ENCODE results near the gene PAX5.

Gene PAX5

DNA sequence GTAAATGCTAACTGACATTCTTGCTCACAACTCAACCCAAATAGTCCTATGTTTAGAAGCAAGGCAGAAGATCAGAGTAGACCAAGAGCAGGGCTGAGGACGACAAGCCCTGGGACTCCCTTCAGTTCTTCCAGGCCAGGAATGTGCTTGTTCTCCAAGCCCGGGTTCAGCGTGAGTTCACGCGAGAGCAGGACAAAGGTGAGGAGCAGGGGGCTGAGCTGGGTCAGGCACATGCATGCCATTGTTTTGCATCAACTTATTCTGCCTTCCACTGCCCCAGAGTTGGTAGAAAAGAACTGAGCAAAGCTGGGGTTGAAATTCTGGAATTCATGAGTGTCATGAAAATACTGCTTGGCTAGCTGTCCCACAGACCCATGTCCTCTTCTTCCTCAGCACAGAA, 206.5 kb downstream of the PAX5 start:
- DNase-seq = no peak

DNA sequence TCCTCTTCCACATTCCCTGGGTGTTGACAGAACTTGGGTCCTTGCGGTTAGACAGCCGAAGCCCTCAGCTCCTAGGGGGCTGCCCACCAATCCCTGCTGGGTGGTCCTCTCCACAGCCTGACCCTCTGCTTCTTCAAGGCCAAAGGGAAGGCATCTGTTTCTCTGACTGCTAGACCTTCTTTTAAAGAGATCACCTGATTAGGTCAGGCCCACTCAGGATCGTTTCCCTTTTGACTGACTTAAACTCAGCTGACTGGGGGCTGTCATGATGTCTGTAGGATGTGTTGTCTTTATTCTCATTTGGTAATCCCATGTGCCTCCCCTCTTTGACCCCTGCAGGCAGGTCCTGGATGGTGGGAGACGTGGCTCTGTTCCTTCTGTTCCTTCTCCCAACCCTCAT, 207.5 kb downstream of the PAX5 start:
- DNase-seq = no peak

DNA sequence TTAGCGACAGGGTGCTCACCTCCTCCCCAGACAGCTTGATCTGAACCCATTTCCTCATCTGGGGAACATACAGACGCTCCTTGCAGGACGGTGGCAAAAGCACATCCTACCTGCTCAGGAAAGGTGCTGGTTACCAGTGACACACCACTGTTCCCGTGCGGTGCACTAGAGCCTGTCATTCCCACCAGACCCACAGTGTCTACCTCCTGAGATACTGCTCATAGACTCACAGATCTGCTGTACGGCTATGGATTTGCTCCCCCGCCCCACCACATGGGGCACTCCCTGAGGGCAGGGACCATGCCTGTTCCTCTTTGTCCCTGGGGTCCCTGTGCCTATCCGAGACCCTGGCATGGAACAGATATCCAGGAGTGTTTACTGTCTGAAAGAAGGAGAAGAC, 208.9 kb downstream of the PAX5 start:
- DNase-seq = no peak

DNA sequence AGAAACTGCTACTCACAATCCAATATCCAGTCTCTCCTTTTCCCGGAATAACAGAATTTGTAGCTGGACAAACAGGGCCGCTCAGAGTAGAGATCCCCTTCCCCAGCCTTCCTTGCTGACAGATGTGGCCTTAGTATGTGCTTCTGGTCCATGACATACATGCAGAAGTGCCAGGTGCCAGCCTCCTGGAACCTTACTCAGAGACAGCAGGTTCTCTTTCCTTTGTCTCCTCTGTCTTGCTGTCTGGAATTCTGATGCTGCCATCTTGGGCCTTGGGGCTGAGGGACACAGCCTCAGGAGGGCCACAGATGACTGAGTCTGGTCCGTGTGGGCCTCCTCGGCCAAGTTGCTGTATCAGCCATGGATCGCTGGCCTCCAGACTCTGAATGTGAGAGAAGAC, 210.1 kb downstream of the PAX5 start:
- no peak for DNase-seq

DNA sequence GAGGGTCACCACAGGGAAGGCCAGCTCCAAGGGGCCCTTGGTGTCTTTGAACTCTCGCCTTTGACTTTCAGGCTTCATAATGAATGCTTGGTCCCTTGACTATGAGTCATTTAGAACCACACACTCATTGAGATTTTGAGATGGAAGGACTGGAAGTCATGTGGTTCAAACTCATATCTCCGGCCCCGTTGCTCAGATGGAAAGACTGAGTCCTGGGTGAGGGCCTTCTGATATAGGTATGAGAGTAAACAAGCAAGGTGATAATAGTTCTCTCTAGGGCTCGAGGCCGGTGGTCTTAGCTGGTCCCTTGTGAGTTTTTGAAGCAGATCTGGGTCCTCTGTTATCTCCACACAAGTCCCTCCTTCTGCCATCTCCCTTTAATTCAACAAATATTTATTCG, 210.6 kb downstream of the PAX5 start:
- DNase-seq = no peak

DNA sequence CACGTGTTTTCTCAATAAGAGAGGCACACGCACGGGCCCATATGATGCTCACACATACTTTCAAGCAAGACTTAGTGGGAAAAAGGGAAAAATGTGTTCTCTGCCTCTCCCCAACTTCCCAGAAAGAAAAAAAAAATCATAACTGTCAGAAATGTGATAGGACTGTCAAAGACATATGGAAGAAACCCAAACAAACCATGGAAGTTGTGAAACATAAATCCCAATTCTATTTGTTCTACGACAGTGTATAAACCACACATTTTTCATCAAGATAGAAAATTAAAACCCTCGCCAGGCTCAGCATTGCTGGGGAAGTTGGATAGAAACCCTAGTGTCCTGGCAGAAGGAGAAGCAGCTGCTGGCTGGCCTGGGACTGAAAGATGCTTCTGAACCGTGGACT, 211.9 kb downstream of the PAX5 start:
- no peak for DNase-seq

DNA sequence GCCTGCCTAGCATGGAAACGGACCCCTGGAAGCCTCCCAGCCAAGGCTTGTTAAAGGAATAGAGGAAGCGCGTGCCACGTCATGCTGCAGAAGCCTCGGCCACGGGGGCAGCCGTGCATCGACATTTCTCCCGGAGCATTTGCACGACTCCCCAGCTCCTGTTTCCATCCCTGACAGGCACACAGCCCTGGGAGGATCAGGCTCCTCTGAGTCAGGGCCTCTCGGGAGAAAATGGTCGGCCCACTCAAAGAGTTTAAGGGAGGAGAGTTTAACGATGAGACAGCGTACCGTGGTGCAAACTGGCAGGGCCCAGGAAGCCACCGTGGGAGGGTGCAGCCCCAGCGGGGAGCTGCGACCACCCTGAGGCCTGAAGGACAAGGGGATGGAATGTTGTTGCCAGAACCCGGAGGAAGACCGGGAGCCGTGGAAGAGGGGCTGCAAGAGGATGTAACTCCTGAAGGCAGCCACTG, 213.6 kb downstream of the PAX5 start:
- no peak for DNase-seq

DNA sequence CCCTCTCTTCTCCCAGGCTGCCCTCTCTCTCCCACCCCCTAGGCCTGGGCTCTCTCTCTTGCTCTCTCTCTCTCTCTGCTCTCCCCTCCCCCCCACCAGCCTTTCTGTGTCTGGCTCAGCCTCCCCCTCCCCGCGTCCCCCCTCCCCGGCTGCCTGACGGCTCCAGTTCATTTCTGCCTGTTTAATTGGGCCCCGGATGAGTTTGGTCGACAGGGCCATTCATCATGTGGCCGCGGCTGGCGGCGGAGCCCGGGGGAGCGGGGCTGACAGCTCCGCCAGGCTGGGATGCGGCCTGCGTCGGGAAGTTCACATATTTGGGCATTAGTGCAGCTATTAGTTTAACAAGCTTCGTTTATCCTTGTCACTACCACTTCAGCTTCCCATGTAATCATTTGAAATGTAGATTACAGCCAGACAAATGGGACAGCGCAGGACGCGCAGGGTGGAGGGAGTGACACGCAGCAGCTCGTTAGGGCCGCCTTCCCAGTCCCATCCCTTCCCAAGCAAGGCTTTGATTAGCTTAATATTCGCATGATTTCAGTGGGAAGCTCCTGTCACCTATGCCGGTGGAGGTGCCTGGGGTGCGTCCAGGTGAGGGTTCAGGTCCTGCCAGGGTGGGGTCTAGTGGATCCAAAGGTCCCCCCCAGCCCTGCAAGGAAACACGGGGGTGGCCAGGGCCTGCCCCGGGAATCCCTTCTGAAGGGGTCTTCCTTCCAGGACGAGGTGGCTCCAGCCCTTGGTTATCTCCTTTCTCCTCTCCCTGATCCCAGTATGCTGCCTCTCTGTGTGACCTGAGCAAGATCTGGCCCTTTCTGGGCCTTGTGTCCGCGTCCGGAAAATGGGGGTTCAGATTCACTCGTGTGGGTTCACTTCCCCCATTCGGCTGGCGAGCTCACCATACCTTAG, 214.8 kb downstream of the PAX5 start:
- DNase-seq = no peak

DNA sequence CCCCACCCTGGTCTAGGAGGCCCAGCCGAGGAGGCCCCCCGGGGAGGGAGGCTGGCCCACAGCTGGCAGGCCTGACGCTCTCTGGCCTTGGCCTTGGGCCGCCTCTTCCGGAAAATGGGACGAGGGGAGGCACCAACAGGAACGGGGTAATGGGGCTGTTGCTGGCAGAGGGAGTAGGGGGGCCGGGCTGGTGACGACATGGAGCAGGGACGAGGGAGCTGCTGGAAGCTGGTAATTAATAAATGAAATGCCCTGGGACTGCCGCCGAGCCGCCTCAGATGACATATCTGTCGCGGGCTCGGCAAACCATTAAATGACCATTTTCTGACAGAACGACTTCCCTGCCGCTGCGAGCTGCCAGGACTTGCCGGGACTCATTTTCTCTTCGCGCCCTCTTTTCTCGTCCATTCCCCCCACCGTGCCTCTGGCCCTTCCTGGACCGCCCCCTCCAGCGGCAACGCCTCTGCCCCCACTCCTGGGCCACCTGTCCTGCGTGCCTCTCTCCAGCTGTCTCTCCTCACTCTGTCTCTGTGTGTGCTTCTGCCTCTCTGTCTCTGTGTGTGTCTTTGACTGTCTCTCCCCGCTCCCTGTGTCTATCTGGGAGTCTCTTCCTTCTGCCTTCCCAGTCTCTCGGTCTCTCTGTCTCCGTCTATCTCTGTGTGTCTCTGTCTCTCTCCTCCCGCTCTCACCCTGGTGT, 215.7 kb downstream of the PAX5 start:
- no peak for DNase-seq

DNA sequence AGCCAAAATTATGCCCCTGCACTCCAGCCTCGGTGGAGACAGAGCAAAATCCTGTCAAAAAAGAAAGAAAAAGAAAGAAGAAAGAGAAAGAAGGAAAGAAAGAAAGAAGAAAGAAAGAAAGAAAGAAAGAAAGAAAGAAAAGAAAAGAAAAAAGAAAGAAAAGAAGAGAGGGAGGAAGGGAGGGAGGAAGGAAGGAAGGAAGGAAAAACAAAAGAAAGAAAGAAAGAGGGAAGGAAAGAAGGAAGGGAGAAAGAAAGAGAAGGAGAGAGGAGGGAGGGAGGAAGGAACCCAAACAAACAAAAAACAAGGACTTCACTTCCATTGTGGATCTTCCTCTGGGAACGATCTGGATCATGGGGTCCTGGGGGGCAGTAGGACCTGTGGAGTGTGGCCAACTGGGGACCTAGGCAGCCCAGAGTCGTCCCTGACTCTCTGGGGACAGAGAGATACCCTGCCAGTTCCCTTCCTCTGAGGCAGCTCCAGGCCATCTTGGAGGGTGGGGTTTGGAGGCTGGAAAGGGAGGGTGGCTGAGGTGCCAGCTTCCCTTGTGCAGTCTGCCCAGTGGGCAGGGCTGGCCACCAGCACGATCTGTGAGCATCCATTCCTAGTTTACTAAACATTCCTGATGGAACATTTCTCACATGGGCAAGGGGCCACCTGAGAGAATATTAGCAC, 216.8 kb downstream of the PAX5 start:
- no peak for DNase-seq

DNA sequence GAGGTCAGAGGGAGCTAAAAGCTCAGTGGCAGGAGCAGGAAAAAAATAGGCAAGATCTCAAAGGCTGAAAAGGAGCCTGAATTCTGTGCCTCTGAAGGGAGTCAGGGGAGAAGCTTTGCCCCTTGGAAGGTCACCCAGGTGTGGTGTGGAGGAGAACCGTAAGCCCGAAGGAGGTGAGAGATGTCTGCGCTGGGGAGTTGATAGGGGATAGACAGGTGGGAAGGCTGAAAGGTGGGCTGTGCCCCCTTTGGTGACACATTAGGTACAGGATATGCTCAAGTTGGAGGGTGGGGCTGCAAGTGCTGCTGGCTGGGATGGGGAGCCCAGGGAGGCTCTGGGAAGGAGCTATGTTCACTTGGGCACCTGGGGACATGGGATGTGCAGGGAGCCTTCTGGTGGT, 217.7 kb downstream of the PAX5 start:
- DNase-seq = no peak

DNA sequence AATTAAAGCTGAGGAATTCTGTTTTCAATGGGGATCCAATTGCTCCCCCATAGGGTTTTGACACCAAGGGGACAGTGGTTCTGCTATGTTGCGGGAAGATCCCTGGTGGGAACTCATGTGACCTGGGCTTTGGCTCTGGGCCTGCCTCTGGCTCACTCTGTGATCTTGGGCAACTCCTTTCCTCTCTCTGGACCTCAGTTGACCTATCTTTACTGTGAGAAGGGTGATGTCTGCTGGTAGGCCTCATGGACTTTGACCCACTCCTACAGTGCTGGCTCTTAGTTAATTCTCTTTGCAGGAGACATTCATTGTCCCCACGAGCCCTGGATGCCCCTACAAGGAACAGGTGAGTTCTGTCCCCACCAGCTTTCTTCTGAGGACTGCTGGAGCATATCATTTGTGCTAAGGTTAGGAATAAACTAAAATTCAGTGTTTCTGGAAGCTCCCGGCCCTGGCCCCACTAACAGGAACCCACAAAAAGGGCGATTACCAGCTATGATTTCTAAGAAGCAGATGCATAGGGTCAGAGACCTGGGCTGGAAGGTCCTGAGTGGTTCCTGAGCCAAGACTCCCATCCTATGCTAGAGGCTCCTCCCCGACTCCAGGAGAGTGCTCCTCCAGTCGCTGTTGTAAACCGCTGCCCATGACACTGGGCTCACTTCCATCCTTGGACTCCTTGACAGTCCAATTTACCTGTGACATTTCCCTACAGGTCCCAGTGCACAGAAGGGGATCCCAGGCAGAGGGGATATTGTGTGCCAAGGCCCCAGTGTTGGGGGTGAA, 218.3 kb downstream of the PAX5 start:
- DNase-seq = no peak

DNA sequence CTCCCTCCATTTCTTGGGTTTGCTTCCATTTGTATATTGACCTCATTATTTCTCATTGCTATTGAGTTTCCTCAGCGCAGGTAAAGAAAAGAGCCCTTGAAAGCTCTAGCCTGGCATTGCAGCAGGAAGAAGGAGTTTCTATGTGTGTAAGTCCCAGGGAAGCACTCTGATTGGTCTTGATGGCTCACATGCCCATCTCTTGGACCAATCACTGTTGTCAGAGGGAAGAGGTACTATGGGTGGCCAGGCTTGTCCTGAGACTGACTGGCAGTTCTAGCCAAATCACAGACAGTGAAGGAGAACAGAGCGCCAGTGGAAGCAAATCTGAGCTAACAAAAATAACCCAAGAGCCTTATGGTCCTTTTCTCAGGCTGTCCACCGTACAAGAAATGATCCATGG, 219.0 kb downstream of the PAX5 start:
- DNase-seq = no peak

DNA sequence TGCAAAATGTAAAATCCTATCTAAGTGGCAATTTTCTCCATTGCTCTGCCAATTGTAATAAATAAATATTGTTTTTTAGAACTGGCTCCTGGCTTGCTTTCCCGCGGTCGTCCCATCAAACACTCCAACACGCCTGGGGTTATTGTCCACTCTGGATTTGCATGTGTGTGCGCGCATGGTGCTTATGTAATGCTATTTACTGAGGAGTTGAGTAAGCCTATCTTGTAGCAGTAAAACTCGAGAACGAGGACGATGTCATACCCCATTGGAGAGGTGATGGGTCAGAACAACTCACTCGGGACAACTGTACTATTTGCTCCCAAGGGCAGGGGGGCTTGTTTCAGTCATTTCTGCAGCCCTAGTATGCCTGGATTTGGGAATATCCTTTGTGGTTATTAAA, 220.9 kb downstream of the PAX5 start:
- no peak for DNase-seq

DNA sequence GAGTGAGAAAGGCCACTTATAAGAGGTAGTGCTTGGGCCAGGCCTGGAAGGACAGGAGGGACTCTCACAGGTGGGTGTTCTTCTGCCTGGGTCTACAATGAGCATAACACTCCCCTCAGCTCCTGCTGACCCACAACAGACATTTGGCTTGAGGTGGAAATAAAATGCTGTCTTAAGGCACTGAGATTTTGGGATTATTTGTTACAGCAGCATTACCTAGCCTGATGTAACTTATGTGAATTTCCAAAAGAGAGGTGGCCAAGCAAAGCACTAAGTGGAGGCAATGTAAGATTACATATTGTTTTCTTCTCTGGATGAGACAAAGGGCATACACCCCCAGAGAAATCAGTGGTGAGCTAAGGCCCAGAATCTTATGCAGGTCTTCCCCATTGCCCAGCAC, 221.5 kb downstream of the PAX5 start:
- DNase-seq = no peak

DNA sequence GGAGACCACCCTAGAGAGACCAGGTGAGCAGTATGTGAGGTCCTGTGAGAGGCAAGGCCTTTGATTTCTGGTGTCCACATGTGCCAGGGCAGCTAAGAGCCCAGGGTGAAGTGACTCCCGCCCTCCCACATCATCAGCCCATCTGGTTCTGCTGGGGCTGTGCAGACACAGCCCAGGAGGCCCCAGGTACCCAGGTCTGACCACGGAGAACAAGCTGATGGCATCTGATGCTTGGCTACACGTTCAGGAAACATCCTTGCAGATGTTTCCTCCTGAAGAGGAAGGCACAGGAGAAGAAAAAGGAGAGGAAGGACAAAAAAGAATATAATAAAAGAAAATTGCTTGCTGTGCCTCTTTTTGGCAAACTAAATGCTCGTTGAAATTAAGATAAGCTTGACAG, 225.8 kb downstream of the PAX5 start:
- no peak for DNase-seq

DNA sequence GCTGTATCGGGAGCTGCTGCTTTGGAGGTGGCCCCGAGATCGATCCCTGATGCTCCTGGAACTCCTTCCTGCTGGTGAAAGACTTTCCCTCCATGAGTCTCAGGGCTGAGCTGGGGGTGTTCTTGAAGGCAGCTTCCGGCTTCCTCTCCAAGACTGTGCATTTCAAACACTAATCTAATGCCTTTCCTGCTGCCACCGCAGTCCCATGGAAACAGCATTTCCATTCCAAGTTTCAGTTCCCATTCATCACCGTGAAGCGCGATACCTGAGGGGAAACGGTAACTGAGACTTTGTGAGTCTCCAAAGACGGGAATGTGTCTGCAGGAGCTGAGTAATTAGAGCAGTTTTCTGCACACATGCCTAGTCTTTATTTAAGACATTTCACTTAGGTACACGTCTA, 230.1 kb downstream of the PAX5 start:
- DNase-seq = no peak

DNA sequence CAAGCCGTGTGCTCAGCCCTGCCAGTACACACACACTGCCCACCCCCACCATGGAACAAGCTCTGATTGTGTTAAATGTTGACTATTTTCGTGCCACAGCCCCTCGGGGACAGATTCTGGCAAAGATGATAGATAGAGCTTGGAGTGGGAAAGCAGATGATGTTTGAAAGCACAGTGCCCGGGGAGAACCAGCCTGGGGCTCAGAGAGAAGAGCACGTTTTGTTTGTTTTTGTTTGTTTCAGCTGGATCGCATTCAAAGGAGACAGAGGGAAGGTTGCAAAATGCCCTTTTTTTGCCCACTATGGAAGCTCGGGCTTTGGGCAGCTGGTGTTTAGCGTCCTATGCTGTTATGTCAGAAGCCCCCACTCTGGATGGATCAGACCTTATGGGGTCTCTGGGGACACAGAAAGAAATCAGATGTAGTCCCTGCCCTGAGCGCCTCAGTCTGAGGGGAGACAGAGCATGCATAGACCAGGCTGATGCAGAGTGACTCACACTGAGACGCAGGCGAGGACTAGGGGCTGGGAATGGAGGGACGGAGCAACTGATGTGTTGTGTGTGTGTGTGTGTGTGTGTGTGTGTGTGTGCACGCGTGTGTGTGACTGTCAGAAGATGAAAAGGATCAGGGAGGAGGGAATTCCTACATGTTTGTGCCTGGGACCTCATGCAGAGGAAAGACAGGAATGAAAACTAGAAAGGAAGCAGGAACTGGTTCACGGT, 231.7 kb downstream of the PAX5 start:
- no peak for DNase-seq

DNA sequence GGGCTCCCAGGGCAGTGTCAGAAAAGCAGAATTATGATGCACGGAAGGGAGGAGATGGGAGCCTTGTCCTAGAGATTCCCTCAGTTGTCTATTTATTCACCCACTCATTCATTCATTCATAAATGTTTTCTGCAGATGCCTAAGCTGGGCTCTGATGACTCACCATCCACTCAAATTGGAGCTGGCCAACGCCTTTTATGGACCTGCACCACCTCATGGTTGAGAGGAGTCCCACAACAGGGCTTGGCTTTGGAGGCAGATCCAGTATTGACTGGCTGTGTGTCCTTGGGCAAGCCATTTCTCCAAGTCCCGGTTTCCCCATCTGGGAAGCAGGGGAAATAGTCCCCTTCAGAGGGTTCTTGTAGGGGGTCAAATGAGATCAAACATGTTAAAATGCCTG, 233.6 kb downstream of the PAX5 start:
- DNase-seq = no peak

DNA sequence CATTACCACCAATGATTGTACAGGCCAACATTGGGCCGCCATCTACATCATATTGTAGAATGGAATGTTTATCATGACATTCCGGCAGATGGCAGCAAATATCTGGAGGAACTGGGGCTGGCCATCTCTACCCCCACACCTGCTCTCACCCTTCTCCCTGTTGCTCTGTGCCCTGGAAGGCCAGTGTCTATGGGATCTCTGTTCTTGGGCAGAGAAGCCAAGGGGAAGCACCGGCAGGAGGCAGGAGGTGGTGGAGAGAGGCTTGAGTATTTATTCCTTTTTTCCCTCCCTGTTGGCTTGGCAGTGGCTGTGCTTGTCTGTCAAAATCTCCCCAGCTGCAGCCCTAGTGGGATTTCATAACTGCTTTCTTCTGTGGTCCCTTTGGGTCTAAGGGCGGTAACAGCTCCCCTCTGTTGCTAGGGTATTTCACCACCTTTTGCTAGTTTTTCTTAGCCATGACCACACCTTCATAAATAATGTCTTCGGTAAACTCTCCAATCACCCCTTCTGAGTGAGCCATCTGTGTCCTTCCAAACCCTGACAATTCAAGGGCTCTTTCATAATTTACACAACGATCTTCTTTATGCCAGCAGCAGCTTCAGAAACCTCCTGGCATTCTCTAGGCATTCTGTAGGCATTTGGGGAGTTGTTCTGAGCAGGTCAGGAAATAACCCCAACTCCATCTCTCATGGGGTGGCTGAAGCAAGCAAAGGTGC, 235.6 kb downstream of the PAX5 start:
- no peak for DNase-seq

DNA sequence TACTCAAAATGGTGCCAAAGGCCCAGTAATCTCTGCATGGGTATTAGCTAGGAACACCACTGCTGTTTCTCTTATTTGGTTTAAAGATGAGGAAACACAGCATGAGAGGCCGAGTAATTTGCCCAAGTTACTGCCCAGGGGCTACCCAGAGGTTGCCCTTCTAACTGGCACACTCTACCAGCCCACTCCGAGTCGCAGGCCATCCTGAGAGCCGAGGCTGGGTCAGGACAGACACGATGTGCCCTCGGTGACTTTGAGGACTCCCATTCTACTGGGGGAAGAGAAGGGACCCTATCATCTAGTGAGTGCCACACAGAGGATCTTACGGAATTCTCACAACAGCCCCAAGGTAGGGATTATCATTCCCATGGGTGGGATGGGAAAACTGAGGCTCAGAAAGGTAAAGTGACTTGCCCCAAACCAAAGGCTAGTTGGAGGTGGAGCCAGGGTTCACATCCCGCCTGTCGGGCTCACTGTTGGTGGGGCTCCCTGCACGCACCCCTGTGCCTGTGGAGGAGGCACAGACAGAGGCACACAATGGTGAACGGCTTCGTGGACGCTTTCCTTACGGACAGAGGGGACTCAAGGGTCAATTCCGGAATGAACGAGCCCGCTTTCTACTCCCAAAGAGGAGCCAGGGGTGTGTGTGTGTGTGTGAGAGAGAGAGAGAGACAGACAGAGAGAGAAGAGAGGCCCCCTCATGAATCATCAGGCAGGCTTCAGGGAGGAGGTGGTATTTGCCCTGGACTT, 236.4 kb downstream of the PAX5 start:
- DNase-seq = no peak
